GM21360 (cell line): ENCODE measurements around the gene AGTR1.
"Not testable (repeated sequence)": the region's sequence is repeated elsewhere in the genome, so short reads cannot be mapped to it uniquely, and the experiment has no call there.

Source experiments
- ATAC-seq: cut with Tn5 transposase; IDR thresholded peaks from one replicate; pipeline ENCODE4 v1.9.1; 2021; ENCODE audit warnings: mild to moderate bottlenecking, moderate library complexity; ENCODE audit not compliant: unreplicated experiment

The AGTR1 gene

GRCh38 chr3:148717885-148718561 lies 20.3 kb downstream of the AGTR1 start:
- no peak for ATAC-seq

- no peak for ATAC-seq
These were observed 21.5 kb downstream of the AGTR1 start for GRCh38 chr3:148718982-148719862.

GRCh38 chr3:148720873-148721272 lies 23.2 kb downstream of the AGTR1 start:
- no peak for ATAC-seq

GRCh38 chr3:148723631-148724030 lies 25.9 kb downstream of the AGTR1 start:
- no peak for ATAC-seq

GRCh38 chr3:148727231-148727630 lies 29.5 kb downstream of the AGTR1 start:
- peak; percentile 79 for ATAC-seq

- no peak for ATAC-seq
These were observed 31.1 kb downstream of the AGTR1 start for GRCh38 chr3:148728753-148729152.

- no peak for ATAC-seq
These were observed 31.9 kb downstream of the AGTR1 start for GRCh38 chr3:148729476-148730055.

GRCh38 chr3:148730676-148731075 lies 33.0 kb downstream of the AGTR1 start:
- no peak for ATAC-seq

GRCh38 chr3:148735597-148735996 lies 37.9 kb downstream of the AGTR1 start:
- no peak for ATAC-seq

GRCh38 chr3:148736086-148736485 lies 38.4 kb downstream of the AGTR1 start:
- ATAC-seq, result no peak

GRCh38 chr3:148737104-148737530 lies 39.4 kb downstream of the AGTR1 start:
- ATAC-seq, result no peak

- no peak for ATAC-seq
These were observed 42.0 kb downstream of the AGTR1 start for GRCh38 chr3:148739720-148740119.

- ATAC-seq, result no peak
These were observed 42.6 kb downstream of the AGTR1 start for GRCh38 chr3:148740291-148740690.

- ATAC-seq, result no peak
These were observed 43.5 kb downstream of the AGTR1 start for GRCh38 chr3:148741219-148741618.

- ATAC-seq, result no peak
These were observed 44.4 kb downstream of the AGTR1 start for GRCh38 chr3:148742118-148742517.

GRCh38 chr3:148746053-148746452 lies 48.4 kb downstream of the AGTR1 start:
- ATAC-seq, result no peak

GRCh38 chr3:148748283-148748682 lies 50.6 kb downstream of the AGTR1 start:
- ATAC-seq, result no peak

- ATAC-seq, result no peak
These were observed 52.6 kb downstream of the AGTR1 start for GRCh38 chr3:148750296-148750695.

- ATAC-seq, result no peak
These were observed 53.8 kb downstream of the AGTR1 start for GRCh38 chr3:148751461-148751860.

- ATAC-seq, result not testable (repeated sequence)
These were observed 55.7 kb downstream of the AGTR1 start for GRCh38 chr3:148753385-148753784.

- no peak for ATAC-seq
These were observed 57.9 kb downstream of the AGTR1 start for GRCh38 chr3:148755570-148755969.

GRCh38 chr3:148756311-148756710 lies 58.6 kb downstream of the AGTR1 start:
- ATAC-seq, result no peak
